ENCODE data around the gene NPLOC4. TPM values are rescaled to one million over a fixed set of nuclear protein-coding genes. Genes with fewer than 3 reads are reported as not detected.
A peak's percentile ranks its signal among the peaks of the same experiment; 100 is the strongest.

NPLOC4 gene
- total and polyA plus RNA-seq, 9 of the 15 experiments (the other 6 are each of a cell fraction or from before 2014, with no cell fraction given), result 1.5 to 116 (median 64.5) TPM

DNA sequence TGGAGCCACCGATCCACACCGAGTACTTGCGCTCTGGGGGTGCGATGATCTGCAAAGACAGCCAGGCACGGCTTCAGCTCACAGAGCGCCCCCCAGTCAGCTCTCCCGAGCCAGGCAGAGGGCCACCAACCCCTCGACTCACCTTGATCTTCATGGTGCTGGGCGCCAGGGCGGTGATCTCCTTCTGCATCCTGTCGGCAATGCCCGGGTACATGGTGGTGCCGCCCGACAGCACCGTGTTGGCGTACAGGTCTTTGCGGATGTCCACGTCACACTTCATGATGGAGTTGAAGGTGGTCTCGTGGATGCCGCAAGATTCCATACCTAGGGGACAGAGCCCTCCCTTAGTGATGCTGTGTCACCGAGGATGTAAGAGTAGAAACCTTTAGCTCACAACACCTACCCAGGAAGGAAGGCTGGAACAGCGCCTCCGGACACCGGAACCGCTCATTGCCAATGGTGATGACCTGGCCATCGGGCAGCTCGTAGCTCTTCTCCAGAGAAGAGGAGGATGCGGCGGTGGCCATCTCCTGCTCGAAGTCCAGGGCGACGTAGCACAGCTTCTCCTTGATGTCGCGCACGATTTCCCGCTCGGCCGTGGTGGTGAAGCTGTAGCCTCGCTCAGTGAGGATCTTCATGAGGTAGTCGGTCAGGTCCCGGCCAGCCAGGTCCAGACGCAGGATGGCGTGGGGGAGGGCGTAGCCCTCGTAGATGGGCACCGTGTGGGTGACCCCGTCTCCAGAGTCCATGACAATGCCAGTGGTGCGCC, 125.9 kb downstream of the NPLOC4 start:
- FAIRE-seq (no peak), ATAC-seq (no peak), DNase-seq (ENCODE audit: extremely low read depth in 1 of 4, low spot score in 3 of 4) (no peak)
- H4K20me1 ChIP-seq (replicated peaks; ENCODE audit: control insufficient read depth, insufficient read depth, low read length), result peaks cover 38% of the 10 kb centered on the region
- H3K4me2 ChIP-seq (ENCODE audit: insufficient read depth, low read length), result peak overlapping the region; percentile 94
- peaks cover 37% of the 10 kb centered on the region for H3K36me3 ChIP-seq (ENCODE audit: control insufficient read depth, insufficient read depth, low read length)
- peaks cover 35 to 53% of the 10 kb centered on the region in 2 experiments; a peak in 4 of 5 replicates for H3K4me1 ChIP-seq (replicated peaks in 1 of 2; ENCODE audit: control insufficient read depth in 2 of 2, insufficient read depth in 2 of 2, low read length in 2 of 2)
- H3K4me3 ChIP-seq, result peak overlapping the region; percentile 86
- POLR2A ChIA-PET, result interaction anchor here (0.5 to 6.4 kb wide), 17 partner anchors 8 to 468 kb away, joined by 3 to 132 read pairs (median 4); partner anchors contain the start of gene FAAP100
- WGBS (ENCODE audit: insufficient coverage, low coverage, missing lambda C conversion rate), result 19% methylated on average over 47 of the region's 48 CpGs
- no TSS peak for BruUV-seq (replicated peaks)
- 0 out of 2 replicates have a peak, but pooled peaks cover 1% of the 10 kb centered on the region for H3K9me3 ChIP-seq (replicated peaks; ENCODE audit: control insufficient read depth, insufficient read depth, low read depth, low read length)
- H3K9ac ChIP-seq (ENCODE audit: insufficient read depth in 1 of 2, low read depth in 2 of 2, low read length in 2 of 2), result peak overlapping the region; percentile 94 to 100
- H3K9me1 ChIP-seq (ENCODE audit: control insufficient read depth, insufficient read depth, low read length), result peaks cover 9% of the 10 kb centered on the region
- CTCF ChIA-PET (ENCODE audit: low intra/inter-chr PET ratio), result no interaction called here
- H3K27ac ChIP-seq (ENCODE audit: extremely low read depth, low read depth, low read length), result peak overlapping the region; percentile 84
- H2AFZ ChIP-seq (ENCODE audit: low read depth, low read length), result no peak overlapping the region
- intact Hi-C loops (cut with micrococcal nuclease), result no loop called here
- H3K27me3 ChIP-seq (ENCODE audit: control insufficient read depth in 2 of 2, insufficient read depth in 2 of 2, low read length in 2 of 2), result no peaks in the 10 kb centered on the region
- H3K79me2 ChIP-seq (ENCODE audit: control insufficient read depth, insufficient read depth, low read length), result peaks cover 37% of the 10 kb centered on the region
- in situ Hi-C loops (cut with MboI), result no loop called here
- TF ChIP-seq FIP1L1 (IDR thresholded peaks at IDR 0.05; ENCODE audit: low read depth, low read length, poor library complexity, severe bottlenecking) (no peak), PHTF2 (CRISPR knock-in tag; IDR thresholded peaks at IDR 0.05) (no peak), RBM25 (IDR thresholded peaks at IDR 0.05; ENCODE audit: low read depth, low read length, severe bottlenecking) (no peak), ZNF124 (CRISPR knock-in tag; IDR thresholded peaks at IDR 0.05) (no peak), HLTF (IDR thresholded peaks at IDR 0.05) (no peak), YY1 (IDR thresholded peaks at IDR 0.05; ENCODE audit: borderline replicate concordance in 1 of 3, control insufficient read depth in 1 of 3, extremely low read depth in 1 of 3, insufficient read depth in 3 of 3, insufficient read length in 1 of 3, insufficient replicate concordance in 2 of 3, low read depth in 1 of 3, low read length in 2 of 3) (no peak), PRMT5 (CRISPR knock-in tag; IDR thresholded peaks at IDR 0.05) (no peak), RBM39 (optimal IDR thresholded peaks at IDR 0.05; ENCODE audit: low read depth, low read length) (peak; percentile 68), NONO (IDR thresholded peaks at IDR 0.05; ENCODE audit: low read depth in 2 of 2, low read length in 1 of 2) (no peak), ZNF263 (CRISPR knock-in tag; IDR thresholded peaks at IDR 0.05; ENCODE audit: borderline replicate concordance) (no peak), ILF3 (IDR thresholded peaks at IDR 0.05; ENCODE audit: borderline replicate concordance) (no peak), NELFE (IDR thresholded peaks at IDR 0.05; ENCODE audit: insufficient read depth, insufficient read length) (no peak)
- TF ChIP-seq, protein P1, sequence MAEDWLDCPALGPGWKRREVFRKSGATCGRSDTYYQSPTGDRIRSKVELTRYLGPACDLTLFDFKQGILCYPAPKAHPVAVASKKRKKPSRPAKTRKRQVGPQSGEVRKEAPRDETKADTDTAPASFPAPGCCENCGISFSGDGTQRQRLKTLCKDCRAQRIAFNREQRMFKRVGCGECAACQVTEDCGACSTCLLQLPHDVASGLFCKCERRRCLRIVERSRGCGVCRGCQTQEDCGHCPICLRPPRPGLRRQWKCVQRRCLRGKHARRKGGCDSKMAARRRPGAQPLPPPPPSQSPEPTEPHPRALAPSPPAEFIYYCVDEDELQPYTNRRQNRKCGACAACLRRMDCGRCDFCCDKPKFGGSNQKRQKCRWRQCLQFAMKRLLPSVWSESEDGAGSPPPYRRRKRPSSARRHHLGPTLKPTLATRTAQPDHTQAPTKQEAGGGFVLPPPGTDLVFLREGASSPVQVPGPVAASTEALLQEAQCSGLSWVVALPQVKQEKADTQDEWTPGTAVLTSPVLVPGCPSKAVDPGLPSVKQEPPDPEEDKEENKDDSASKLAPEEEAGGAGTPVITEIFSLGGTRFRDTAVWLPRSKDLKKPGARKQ (CRISPR knock-in tag; IDR thresholded peaks at IDR 0.05), result no peak
- TF ChIP-seq, protein P2, sequence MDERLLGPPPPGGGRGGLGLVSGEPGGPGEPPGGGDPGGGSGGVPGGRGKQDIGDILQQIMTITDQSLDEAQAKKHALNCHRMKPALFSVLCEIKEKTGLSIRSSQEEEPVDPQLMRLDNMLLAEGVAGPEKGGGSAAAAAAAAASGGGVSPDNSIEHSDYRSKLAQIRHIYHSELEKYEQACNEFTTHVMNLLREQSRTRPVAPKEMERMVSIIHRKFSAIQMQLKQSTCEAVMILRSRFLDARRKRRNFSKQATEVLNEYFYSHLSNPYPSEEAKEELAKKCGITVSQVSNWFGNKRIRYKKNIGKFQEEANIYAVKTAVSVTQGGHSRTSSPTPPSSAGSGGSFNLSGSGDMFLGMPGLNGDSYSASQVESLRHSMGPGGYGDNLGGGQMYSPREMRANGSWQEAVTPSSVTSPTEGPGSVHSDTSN (CRISPR knock-in tag; IDR thresholded peaks at IDR 0.05; ENCODE audit: low read depth), result no peak
- TF ChIP-seq, protein P2 (tag; conservative IDR thresholded peaks at IDR 0.05; ENCODE audit: low read depth), result no peak

Measured in K562 (cell line).